Caco-2 (cell line): Measurements from ENCODE around the gene TMEM220. TPM values are rescaled to one million over a fixed set of nuclear protein-coding genes. Genes with fewer than 3 reads are reported as not detected.

Experiments used
- BruUV-seq: library from RNA; stranded (reverse); fragments of 400-500 nt; replicated peaks from 2 replicates; lab custom pipeline; 2021; lab: Mats Ljungman, UMichigan
- CTCF ChIA-PET: fragments of 300-600 bp; sonication (Branson Sonifier 250); formaldehyde crosslinking; loops from one replicate; lab custom pipeline; 2022; ENCODE audit warnings: antibody characterized with exemption; lab: Charles Lee
- POLR2A ChIA-PET: fragments of 300-600 bp; sonication (Branson Sonifier 250); formaldehyde crosslinking; loops from one replicate; lab custom pipeline; 2022; ENCODE audit warnings: antibody characterized with exemption; lab: Charles Lee
- DNase-seq, 2 experiments: peaks; one replicate each; pipeline versions ENCODE4 v3.0.0 to v3.0.0-alpha.2; 2020 to 2022
- H3K27me3 ChIP-seq: replicated peaks from 2 replicates; pipeline ENCODE4 v1.6.0; 2011; ENCODE audit warnings: low read length; ENCODE audit not compliant: control insufficient read depth, insufficient read depth
- H3K36me3 ChIP-seq: 2 replicates; pipeline ENCODE4 v1.5.1; 2011; ENCODE audit warnings: low read length; ENCODE audit not compliant: control insufficient read depth, insufficient read depth
- H3K4me1 ChIP-seq: fragments of 250-450 bp; sonication (Bioruptor Pico); 2 replicates; pipeline ENCODE4 v1.5.1; 2020; ENCODE audit warnings: mild to moderate bottlenecking
- H3K4me3 ChIP-seq: 2 replicates; pipeline ENCODE4 v1.5.1; 2011; ENCODE audit warnings: low read depth, mild to moderate bottlenecking, control low read depth, low read length
- H3K9me3 ChIP-seq: fragments of 250-450 bp; sonication (Bioruptor Pico); 2 replicates; pipeline ENCODE4 v1.5.1; 2020; ENCODE audit warnings: mild to moderate bottlenecking, moderate library complexity
- H3K27ac Mint-ChIP-seq: one replicate; pipeline ENCODE4 v1.8.0; 2022; ENCODE audit warnings: mixed read lengths; ENCODE audit not compliant: unreplicated experiment
- H3K27me3 Mint-ChIP-seq: one replicate; pipeline ENCODE4 v1.8.0; 2022; ENCODE audit warnings: mixed read lengths; ENCODE audit not compliant: insufficient read depth, unreplicated experiment
- H3K36me3 Mint-ChIP-seq: one replicate; pipeline ENCODE4 v1.8.0; 2022; ENCODE audit warnings: mild to moderate bottlenecking, mixed read lengths; ENCODE audit not compliant: insufficient read depth, unreplicated experiment
- H3K4me1 Mint-ChIP-seq: one replicate; pipeline ENCODE4 v1.8.0; 2022; ENCODE audit warnings: low read depth, mixed read lengths; ENCODE audit not compliant: unreplicated experiment
- H3K4me3 Mint-ChIP-seq: one replicate; pipeline ENCODE4 v1.8.0; 2022; ENCODE audit warnings: mild to moderate bottlenecking, moderate library complexity, mixed read lengths; ENCODE audit not compliant: unreplicated experiment
- H3K9me3 Mint-ChIP-seq: one replicate; pipeline ENCODE4 v1.8.0; 2022; ENCODE audit warnings: mixed read lengths; ENCODE audit not compliant: unreplicated experiment
- CTCF ChIP-seq, 2 experiments: fragments of 200-600 bp in 1 of 2; IDR thresholded peaks; 1 replicate in 1 of 2; 2 replicates in 1 of 2; pipeline versions ENCODE4 v1.5.1 to v1.8.0; 2011 to 2022; ENCODE audit warnings: antibody characterized with exemption in 1 of 2, control low read depth in 1 of 2, inconsistent platforms in 1 of 2, low read depth in 1 of 2, low read length in 1 of 2, mild to moderate bottlenecking in 1 of 2, moderate library complexity in 1 of 2; ENCODE audit not compliant: insufficient read depth in 1 of 2, severe bottlenecking in 1 of 2, unreplicated experiment in 1 of 2
- intact Hi-C: fragments of 100-400 bp; cut with micrococcal nuclease; formaldehyde crosslinking; loops from one replicate; pipeline ENCODE4 v1.10.0; 2022; ENCODE audit not compliant: unreplicated experiment
- total RNA-seq: library from RNA; stranded (reverse); gene quantifications from 2 replicates; pipeline ENCODE4 v1.2.3, GENCODE V29; 2022

Gene TMEM220
- total RNA-seq, 1 experiment from 2014 or later, result not detected

DNA sequence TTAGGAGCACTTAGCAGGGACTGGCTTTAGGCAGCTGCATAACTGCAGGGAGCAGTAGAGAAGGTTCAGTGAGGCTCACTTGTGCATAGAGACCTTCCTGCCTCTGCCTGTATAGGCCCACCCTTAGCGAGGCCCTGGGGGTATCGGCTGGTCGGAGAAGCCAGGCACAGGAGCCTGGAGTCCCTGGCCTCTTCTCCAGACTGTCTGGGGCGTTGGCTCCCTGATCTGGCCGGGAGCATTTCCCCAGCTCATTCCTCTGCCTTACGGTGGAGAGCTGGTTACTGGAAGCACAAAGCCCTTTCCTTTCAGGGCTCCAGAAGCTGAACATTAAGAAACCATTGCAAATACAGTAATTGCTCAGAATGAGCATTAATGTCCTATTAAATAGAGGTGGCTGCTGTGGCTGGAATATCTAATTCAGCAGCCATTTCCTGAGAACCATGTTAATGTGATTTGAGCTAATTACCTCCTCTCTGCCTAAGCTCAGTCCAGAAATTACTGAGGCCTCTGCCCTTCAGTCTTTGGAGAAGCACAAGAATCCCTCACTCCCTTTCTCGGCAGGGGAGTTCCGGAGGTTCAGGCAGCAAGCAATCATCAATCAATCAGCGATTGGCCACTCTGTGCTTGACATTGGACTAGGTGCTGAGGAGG, 18.8 kb upstream of the TMEM220 start:
- Mint-ChIP-seq H3K4me1 (peaks cover 12% of the 10 kb centered on the region), H3K4me3 (no peak overlapping the region), H3K27me3 (peaks cover 4% of the 10 kb centered on the region), H3K27ac (no peak overlapping the region), H3K9me3 (no peaks in the 10 kb centered on the region), H3K36me3 (no peaks in the 10 kb centered on the region)
- CTCF ChIA-PET, result no interaction called here
- H3K4me3 ChIP-seq, result no peak overlapping the region
- no peaks in the 10 kb centered on the region for H3K4me1 ChIP-seq
- H3K36me3 ChIP-seq, result no peaks in the 10 kb centered on the region
- BruUV-seq, result no TSS peak
- intact Hi-C loops, result no loop called here
- H3K9me3 ChIP-seq, result no peaks in the 10 kb centered on the region
- H3K27me3 ChIP-seq, result no peaks in the 10 kb centered on the region
- no peak for DNase-seq
- no peak for TF ChIP-seq CTCF (IDR thresholded peaks at IDR 0.05; ENCODE audit: insufficient read depth in 1 of 2, low read depth in 1 of 2, low read length in 1 of 2, severe bottlenecking in 1 of 2, unreplicated experiment in 1 of 2)
- POLR2A ChIA-PET, result interaction anchor here (0.6 kb wide), 1 partner anchor 97 kb away, joined by 3 read pairs; no protein-coding TSS in a partner anchor

DNA sequence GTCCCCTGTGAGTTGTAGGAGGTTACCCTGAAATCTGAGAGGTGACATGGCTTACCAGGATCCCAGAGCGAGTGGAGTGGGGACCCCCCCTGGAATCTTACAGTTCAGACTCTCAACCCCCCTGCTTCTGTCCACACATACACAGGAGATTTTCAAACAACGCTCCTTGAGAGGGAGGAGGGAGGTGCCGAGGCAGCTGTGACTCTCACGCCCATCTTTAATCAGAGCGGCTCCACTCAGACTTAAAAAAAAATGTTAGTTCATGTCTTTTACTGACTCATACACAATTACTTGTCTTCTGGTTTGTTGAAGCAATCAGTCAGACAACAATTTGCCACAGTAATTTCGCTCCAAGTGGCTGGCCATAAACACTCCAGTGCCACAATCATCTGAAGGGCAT, 15.4 kb upstream of the TMEM220 start:
- H3K4me3 Mint-ChIP-seq, result no peak overlapping the region
- no peaks in the 10 kb centered on the region for H3K36me3 ChIP-seq
- no peaks in the 10 kb centered on the region for H3K4me1 ChIP-seq
- DNase-seq, result no peak
- H3K9me3 ChIP-seq, result no peaks in the 10 kb centered on the region
- no peaks in the 10 kb centered on the region for H3K9me3 Mint-ChIP-seq
- H3K4me3 ChIP-seq, result no peak overlapping the region
- H3K27me3 ChIP-seq, result no peaks in the 10 kb centered on the region
- peaks cover 4% of the 10 kb centered on the region for H3K27me3 Mint-ChIP-seq
- ChIA-PET CTCF (no interaction called here), POLR2A (no interaction called here)
- peaks cover 13% of the 10 kb centered on the region for H3K4me1 Mint-ChIP-seq
- BruUV-seq, result no TSS peak
- intact Hi-C loops, result no loop called here
- TF ChIP-seq CTCF (IDR thresholded peaks at IDR 0.05; ENCODE audit: insufficient read depth in 1 of 2, low read depth in 1 of 2, low read length in 1 of 2, severe bottlenecking in 1 of 2, unreplicated experiment in 1 of 2), result no peak
- H3K36me3 Mint-ChIP-seq, result peaks cover 6% of the 10 kb centered on the region
- no peak overlapping the region for H3K27ac Mint-ChIP-seq

DNA sequence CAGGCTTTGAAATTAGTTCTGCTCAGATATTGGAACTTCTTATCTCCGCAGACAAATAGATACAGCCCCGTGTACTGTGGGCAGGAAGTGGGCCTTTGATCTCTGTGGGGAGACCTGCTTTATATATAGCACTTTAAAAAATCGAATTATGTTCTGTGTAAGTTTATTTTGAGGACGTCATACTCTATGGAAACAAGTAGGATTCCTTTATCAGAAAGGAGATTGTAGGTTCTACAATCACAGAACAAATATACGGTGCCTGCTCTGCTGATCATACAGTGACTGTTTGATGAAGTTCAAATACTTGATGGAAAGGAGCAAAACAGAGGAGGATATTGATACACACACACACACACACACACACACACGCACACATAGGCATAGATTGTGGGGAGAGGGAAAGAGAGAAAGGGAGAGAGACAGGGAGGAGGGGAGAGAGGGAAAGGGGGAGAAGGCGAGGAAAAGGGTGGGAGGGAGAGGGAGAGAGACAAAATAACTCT, 14.7 kb upstream of the TMEM220 start:
- ChIA-PET POLR2A (no interaction called here), CTCF (no interaction called here)
- Mint-ChIP-seq H3K4me3 (peak overlapping the region; percentile 23), H3K36me3 (peaks cover 6% of the 10 kb centered on the region), H3K27ac (peak overlapping the region; percentile 12), H3K4me1 (peaks cover 13% of the 10 kb centered on the region), H3K27me3 (peaks cover 4% of the 10 kb centered on the region), H3K9me3 (no peaks in the 10 kb centered on the region)
- H3K4me1 ChIP-seq, result no peaks in the 10 kb centered on the region
- no peak for TF ChIP-seq CTCF (IDR thresholded peaks at IDR 0.05; ENCODE audit: insufficient read depth in 1 of 2, low read depth in 1 of 2, low read length in 1 of 2, severe bottlenecking in 1 of 2, unreplicated experiment in 1 of 2)
- intact Hi-C loops, result no loop called here
- no peak overlapping the region for H3K4me3 ChIP-seq
- H3K36me3 ChIP-seq, result no peaks in the 10 kb centered on the region
- BruUV-seq, result no TSS peak
- DNase-seq, result peak; percentile 31 to 55
- no peaks in the 10 kb centered on the region for H3K27me3 ChIP-seq
- H3K9me3 ChIP-seq, result no peaks in the 10 kb centered on the region
